Tibial nerve (tissue), 4 donors: ENCODE measurements around the gene PEX11G.

ENCODE experiments used
- CTCF ChIP-seq, 5 experiments: fragments of 200-600 bp in 3 of 5; fragments of 450-650 bp in 2 of 5; sonication (generic) in 3 of 5; IDR thresholded peaks; one replicate each; pipeline ENCODE4 v1.5.1; 2016 to 2019; ENCODE audit warnings: antibody characterized with exemption in 5 of 5, mild to moderate bottlenecking in 3 of 5, moderate library complexity in 2 of 5
- EP300 ChIP-seq, 2 donors: sonication (generic); formaldehyde crosslinking; IDR thresholded peaks; one replicate each; pipeline ENCODE4 v1.6.1; 2017; ENCODE audit warnings: antibody characterized with exemption in 2 of 2, mild to moderate bottlenecking in 1 of 2
- POLR2A ChIP-seq, 2 donors: fragments of 450-650 bp; IDR thresholded peaks; one replicate each; pipeline ENCODE4 v1.6.1; 2017; ENCODE audit warnings: antibody characterized with exemption in 2 of 2, mild to moderate bottlenecking in 2 of 2, moderate library complexity in 2 of 2

- no peak for TF ChIP-seq CTCF (IDR thresholded peaks at IDR 0.05)
- TF ChIP-seq EP300 (IDR thresholded peaks at IDR 0.05): no peak
- TF ChIP-seq POLR2A (IDR thresholded peaks at IDR 0.05): no peak
Measured at GRCh38 chr19:7519361-7520130, 30.7 kb upstream of the PEX11G start.
